Measurements from ENCODE around the gene SERPINA9. TPM values are rescaled to one million over a fixed set of nuclear protein-coding genes. Genes with fewer than 3 reads are reported as not detected.

SERPINA9 gene
- polyA plus RNA-seq, 1 donor, result not detected

DNA sequence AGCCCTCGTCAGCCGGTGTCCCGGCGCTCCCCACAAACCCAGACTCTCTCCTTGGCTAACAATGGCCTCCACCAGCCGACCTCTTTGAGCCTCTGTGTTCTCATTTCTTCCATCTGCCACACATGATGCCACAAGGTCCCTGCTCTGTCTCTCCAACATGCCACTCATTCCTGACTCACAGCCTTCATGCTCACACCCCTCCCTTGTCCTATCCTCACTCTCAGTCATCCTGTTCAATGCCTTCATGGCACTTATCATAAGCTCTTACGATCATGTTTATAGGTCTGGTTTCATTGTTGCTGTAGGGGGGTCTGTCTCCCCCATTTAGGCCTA, 13.8 kb downstream of the SERPINA9 start:
- DNase-seq, result no peak

DNA sequence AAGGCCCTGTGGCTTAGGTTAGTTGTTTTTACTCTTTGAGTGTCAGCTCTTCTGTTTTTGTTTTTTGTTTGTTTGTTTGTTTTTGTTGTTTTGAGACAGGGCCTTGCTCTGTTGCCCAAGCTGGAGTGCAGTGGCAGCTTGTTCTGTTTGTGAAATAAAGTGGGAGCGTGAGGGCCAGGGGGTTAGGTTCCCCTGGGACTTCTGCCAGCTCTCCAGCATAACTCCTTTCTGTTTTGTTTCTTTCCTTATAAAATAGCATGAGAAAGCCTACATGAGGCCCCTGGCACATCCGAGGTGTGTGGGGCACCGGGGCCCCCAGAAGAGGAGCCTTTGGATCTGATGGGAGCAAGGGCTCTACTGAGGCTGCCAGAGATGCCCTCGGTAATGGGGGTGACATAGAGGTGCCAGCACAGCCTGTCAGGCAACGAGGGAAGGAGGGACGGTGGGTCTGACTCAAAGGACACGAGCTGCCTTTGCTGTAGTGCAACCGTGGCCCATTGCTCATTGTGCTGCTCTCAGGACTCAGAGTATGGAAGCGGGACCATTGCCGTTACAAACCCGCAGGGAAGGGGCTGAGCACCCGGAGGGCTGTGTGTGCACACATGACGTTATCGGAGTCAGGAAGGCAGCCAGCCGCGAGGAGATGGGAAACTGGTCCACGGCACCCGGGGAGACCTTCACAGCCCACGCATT, 14.3 kb downstream of the SERPINA9 start:
- no peak for DNase-seq

DNA sequence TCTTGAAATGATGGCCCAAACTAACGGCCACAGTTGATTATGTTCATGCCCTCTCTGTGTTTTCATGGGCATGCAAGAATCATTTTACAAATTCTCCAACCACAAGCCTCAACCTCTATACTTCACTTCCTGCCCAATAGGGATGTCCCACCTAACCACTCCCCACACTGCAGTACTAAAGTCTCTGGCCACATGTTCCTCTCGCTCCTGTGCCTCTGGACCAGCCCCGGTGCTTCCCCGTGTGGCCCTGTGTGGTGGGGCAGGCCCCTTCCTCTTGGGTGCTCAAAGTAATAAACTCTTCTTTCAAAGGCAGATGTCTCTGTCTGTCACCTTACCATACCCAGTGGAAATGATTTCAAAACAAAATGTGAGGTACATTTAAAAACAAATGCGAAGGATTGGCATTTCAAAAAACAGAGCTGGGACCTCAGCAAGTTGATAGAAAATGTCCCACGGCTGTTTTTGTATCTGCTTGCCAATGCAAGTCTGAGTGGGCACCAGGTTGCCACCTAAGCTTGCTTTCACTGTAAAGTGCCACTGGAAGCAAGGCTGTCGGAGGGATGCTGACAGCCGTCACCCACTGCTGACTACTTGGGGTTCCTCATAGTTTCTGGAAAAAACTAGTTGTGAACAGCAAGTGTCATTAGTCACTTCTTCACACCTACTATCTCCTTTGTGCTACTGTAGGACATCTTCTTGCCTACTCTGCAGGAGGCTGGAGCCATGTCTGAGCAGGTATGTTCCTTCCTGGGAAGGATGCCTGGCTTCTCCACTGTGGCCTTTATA, 15.2 kb downstream of the SERPINA9 start:
- no peak for DNase-seq

DNA sequence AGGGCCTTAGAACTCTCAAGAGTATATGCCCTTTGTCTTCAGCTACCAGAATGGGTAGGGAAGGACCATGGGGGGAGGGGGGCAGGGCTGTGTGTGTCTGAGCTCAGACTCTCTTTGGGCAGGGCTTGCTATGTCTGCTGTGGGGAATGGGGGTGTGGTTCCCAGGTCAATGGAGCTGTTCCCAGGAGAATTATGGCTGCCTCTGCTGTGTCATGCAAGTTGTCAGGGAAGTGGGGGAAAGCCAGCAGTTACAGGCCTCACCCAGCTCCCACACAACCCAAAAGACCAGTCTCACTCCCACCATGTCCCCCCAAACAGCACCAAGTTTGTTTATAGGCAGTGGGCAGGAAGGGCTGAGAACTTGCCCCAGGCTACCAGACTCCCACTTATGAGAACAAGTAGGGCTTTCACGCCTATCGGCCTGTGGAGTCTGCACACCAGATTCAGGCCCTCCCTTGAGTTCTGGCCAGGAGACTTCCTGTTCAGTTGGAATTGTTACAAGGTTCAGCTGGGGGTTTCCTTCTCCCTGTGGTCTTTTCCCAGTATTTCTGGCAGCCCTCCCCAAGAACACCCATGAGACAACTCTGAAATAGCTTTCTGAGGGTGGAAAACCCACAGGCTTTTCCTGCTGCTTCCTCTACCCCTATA, 17.3 kb downstream of the SERPINA9 start:
- no peak for DNase-seq

DNA sequence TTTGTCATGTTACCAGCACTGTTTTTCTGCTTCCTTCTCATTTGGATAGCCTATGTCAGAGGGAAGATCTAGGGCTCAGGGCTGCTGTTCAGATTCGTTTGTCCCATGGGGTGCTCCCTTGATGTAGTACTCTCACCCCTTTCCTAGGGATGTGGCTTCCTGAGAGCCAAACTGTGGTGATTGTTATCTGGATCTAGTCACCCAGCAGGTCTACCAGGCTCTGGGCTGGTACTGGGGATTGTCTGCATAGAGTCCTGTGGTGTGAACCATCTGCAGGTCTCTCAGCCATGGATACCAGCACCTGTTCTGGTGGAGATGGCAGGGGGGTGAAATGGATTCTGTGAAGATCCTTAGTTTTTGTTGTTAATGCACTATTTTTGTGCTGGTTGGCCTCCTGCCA, 17.9 kb downstream of the SERPINA9 start:
- DNase-seq, result no peak

DNA sequence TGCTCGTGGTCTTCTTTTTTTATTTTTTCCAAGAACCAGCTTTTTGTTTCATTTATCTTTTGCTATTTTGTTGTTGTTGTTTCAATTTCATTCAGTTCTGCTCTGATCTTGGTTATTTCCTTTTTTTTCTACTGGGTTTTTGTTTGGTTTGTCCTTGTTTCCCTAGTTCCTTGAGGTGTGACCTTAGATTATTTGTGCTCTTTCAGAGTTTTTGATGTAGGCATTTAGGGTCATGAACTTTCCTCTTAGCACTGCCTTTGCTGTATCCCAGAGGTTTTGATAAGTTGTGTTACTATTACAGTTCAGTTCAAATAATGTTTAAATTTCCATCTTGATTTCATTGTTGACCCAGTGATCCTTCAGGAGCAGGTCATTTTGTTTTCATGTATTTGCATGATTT, 20.1 kb downstream of the SERPINA9 start:
- DNase-seq, result no peak

DNA sequence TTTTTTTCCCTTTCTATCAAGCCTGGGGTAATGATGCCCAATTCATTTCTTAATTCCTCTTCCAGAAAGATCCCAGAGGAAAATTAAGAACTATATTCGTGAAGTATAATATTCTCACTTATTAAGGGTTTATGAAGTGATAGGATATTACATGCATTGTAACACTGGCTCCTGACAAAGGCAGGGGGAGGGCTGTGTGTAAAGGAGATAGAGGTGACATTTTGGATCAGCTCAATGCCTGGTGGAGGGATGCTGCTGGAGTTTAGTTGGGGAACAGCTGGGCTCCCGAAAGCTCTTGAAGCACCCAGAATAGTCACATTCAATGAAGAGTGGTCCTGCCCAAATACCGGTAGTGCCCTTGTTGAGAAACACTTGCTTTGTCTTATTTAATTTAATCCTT, 24.2 kb downstream of the SERPINA9 start:
- DNase-seq, result no peak

DNA sequence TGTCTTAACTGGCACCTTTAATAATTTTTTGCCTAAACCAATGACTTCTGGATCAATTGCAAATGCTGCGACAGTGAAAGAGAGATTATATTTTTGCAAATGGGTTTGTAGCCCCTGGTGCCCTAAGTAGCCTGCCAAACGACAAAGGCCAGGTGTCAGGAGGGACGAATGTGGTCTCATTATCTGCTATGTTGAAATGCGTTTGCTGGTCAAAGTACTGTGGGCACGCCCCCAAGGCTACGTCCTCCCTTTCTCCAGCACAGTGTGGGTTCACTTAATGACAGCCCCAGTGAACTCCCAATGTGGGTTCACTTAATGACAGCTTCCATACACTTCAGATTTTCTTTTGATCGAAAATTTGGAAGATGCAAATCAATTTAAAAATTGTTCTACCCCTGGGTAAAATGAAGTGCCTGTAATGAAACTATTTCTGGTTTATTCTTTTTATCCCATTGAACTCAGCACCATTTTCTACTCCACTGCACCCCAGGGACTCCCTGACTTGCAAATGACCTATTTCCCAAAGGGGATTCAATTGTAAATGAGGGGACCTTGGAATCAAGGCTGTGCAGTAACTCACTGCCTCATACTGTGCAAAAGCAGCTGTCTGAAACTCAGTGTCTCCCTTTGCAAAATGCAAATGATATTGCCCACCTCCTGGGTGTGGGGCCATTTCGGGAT, 24.8 kb downstream of the SERPINA9 start:
- DNase-seq, result no peak

DNA sequence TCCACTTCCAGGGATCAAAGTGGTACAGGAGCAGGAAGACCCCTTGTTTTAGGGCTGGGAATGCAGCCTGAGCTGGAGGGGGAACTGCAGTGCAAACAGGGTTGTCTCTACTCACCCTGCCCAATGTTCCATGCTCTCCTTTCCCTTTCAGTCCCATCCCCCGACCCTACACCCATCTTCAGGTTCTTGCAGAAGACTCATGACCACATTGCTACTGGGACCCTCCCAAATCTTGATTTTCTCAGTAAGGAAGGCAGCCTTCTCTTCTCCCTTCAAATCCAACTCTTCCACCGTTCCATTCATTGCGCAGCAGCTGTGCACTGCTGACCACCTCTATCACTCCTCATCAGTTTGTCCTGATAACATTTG, 25.3 kb downstream of the SERPINA9 start:
- no peak for DNase-seq

DNA sequence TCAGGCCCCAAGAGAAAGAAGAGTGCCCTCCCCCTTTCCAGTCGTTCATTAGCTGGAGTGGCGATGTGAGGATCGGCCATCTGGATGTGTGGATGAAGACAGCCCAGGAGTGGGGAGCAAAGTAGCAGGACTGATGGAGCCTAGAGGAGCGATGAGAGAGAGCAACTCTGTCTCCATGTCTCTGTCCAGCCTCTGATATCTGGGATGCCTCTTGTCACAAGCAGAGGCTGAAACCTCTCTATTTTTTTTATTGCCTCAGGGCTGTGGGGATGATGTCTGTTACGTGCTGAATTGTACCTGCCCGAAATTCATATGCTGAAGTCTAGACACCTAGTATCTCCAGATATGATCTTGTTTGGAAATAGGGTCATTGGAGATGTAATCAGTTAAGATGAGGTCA, 26.1 kb downstream of the SERPINA9 start:
- DNase-seq, result no peak

DNA sequence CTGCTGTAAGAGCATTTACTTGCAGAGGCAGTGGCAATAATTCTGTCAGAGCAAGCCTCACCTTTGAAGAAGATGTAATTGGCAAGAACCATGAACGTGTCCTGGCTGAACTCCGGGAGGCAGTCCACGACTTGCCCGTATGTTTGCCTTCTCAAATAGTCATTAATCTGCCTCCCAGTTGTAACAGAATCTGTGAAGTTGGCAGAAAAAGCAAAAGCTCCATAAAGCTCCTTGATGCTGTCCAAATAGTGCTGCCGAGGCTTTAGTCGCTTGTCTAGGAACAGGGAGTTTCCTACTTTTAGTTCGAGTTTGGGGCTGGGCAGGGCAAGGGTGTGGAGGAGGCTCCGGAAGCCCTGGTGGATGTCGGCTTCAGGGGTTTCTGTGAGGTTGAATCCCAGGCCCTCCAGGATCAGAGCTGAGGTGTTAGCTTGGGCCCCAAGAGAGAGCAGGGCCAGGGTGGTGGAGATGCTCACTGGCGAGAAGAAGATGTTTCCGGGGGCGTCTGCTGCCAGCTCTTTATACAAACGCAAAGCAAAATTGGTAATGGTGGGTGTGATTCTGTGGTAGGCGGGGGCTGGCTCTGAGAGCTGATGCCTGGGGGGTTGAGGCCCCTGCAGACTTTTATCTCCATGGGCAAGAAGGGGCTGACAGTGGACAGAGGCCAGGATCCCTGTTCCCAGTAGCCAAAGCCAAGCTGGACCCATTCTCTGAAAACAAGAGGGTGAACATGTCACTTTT, 27.8 kb downstream of the SERPINA9 start:
- no peak for DNase-seq

DNA sequence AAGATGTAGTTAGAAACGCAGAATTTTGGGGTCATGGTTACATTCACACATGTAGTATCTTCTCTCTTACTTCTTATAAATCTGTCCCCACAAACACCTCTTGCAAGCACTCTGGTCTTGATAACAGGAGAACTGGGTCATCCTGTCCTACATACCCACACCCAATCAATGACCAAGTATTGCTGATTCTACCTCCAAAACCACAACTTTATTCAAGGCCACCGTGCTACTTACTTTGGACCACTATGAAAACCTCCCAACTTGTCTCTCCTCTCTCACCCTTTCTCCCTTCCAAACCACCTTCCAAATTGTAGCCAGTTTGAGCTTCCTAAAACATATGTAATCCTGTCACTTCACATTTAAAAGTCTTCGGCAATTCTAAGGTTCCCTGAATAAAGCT, 28.8 kb downstream of the SERPINA9 start:
- DNase-seq, result no peak

DNA sequence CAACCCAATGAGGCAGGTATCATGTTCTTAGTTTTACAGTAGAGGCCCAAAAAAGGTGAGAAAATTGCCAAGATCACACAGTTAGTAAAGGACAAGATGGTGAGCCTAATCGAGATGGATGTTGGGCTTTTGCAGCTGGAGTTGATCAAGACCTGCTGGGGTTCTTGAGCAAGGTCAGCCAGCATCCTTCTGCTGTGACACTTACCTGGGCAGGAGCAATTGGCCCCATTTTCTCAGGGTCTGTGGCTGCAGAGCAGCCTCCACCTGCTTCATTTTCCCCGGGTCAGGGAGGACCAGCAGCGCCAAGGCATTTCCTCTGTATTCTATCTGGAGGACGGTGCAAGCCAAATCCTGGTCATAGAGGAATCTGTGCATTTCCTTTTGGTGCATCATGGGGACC, 29.9 kb downstream of the SERPINA9 start:
- no peak for DNase-seq

DNA sequence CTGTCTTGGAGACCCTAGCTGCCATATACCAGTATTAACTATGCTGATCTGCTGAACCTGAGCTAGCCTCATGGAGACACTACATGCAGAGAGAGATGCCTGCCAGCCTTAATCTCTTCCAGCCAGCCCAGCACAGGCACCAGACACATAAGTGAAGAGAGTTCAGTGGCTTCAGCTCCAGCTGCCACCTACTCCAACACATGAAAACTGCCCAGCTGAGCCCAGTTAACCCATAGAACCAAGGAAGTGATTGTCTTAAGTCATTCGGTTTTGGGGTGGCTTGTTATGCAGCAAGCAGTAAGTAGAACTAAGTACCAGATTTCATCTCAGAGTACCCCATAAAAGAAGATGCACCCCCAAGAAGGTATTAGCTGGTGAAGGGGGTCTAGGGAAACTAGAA, 31.0 kb downstream of the SERPINA9 start:
- DNase-seq, result no peak

DNA sequence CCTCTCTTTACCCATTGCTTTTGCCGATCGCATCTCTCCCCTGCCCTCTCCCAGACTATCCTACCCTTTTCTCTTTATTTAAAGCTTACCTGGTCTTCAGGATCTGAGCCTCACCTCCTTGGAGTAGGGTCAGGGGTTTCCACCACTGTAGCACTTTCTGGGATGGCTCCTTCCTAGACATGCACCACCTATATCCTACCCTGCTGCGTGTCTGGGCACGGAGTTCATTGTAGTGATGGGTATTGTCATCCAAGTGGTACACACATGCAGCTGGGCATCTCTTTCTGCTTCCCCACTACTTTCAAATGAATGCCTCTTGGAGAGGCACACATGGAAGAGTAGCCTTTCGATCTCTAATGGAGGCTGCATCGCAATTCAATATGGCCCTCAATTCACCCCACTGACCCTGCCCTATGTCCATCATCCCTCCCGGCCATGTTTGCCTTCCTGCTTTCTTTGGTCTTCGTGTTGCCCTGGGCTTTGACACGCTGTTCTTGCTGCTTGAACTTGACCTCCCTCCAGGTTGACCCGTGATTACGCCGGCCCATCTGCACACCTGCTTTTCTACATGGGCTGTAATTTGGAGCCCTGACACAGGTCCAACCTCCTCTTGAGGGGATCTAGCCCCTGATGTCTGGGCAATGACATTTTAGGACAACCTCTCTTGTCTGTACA, 34.3 kb downstream of the SERPINA9 start:
- DNase-seq, result no peak

DNA sequence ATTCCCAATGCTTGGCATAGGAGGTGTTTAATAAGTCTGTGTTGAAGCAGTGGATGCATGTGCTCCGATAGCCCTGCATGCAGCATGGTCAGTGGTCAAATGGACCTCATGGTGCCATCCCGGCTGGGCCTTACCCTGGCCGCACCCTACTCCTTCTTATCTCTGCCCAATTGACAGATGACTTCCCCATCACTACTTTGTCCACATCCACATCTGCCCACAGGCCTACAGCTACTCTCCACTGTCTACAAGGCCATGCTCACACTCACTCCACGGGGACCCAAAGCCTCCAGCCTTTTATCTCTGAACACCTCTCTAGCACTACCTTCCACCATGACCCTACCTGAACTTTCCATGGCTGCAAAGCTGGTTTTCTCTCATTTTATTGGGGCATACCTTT, 34.9 kb downstream of the SERPINA9 start:
- no peak for DNase-seq

DNA sequence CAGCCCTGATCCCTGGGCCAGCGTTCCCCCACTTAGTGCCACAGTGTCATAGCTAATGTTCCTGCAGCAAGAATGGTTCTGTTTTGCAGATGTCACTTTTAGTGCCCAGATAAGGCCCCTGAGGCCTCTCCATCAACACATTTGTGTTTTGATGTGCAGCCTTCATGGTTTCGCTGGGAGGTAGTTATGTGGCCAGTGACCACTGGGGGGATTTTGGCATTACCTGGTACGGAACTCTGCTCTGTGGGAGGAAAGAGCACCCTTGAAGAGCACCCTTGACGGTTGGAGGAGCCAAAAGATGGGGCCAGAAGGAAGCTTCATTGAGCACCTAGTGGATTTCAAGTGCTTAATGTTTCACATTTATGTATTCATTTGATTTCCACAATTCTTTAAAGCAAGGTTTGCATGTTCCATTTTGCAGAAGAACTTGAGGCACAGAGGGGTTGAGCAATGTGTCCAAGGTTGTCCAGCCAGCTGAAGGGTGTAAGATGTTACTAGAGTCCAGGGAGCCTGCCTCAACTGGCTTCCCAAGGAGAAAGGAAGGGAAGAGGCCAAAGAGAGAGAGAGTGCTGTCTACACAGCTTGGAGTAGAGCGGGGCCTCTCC, 36.4 kb downstream of the SERPINA9 start:
- no peak for DNase-seq

DNA sequence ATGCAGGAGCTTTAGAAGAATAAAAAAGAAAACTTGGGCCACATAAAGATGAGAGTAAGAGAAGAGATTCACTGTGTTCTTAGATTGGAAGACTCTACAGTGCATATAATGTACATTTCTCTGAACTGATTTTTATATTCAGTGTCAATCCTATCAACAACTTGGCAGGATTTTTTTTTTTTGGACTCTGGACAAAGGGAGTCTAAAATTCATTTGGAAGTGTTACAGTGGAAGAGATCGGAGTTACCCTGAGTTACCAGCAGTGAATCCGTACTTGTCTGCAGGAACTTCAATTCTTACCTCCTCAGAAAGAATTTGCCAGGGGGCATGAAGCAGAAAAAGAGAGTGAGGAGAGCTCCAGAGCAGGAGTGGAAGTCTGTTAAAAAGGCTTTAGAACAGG, 47.4 kb downstream of the SERPINA9 start:
- no peak for DNase-seq

DNA sequence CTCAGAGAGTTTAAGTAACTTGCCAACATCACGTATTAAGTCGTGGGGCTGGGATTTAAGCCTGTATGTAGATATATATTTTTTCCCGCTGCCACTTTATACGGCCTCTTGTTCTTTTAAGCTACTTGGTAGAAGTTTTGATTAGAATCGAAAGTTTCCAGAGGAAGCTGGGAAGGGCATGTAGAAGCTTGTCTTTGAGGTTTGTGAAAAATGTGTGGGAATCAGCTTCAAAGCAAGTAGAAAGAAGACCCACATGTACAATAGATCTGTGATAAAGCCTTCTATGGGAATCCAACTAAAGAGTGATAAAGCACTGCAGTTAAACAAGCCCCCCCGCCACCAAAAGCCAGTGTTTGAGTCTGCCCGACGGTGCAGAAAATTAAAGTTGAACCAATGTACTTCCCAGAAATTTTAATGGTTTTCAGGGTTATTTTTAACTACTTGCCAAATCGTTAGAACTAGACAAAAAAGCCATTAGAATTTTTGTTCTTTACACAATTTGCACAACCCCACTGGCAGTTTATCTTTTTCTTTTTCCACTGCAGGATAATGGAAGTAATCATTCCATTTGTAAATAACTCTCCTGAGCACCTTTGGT, 48.9 kb downstream of the SERPINA9 start:
- DNase-seq, result no peak

DNA sequence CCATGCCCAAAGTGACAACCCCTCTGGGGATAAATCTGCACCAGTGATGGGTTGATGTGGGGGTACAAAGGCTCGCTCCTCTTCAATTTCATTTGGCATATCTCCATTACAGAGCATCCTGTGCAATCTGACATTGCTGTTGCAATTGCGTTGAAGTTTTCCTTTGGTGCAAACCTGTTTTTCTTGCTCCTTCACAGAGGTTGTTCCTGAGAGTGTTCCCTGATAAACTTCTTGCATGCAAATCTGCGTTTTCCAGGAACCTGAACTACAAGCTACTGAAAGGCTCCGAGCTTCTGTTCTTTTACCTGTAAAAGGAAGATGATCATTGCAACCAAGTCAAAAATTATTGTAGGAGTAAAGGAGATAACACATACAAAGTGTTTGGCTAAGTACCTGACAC, 49.5 kb downstream of the SERPINA9 start:
- DNase-seq, result no peak

DNA sequence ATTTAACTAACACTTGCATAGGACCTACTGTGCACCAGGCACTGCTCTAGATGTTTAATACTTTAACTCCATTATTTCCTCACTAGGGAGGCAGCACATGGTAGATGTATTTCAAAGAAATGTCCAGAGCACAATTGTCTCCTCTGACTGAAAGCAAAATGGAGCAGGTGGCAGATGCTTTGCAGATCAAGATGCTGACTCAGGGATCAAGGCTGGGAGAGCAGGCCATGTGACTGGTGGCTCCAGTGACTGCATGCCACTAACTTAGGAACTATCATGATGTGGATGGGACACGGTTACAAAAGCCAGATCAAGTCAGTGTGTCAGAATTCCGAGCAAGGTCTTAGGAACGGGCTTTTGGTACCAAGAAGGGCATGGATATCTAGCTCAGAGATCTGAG, 51.6 kb downstream of the SERPINA9 start:
- DNase-seq, result no peak
